Progenitor cell of endocrine pancreas (in vitro differentiated cells): ENCODE measurements around the gene IARS1. TPM values are rescaled to one million over a fixed set of nuclear protein-coding genes. Genes with fewer than 3 reads are reported as not detected.

ENCODE experiments used
- DNase-seq: peaks from one replicate; pipeline ENCODE4 v3.0.0; 2021; ENCODE audit warnings: low spot score; ENCODE audit not compliant: unreplicated experiment
- H3K27ac Mint-ChIP-seq: 2 replicates; pipeline ENCODE4 v1.8.0; 2021; ENCODE audit warnings: mild to moderate bottlenecking, moderate library complexity, mixed read lengths
- H3K27me3 Mint-ChIP-seq: 2 replicates; pipeline ENCODE4 v1.8.0; 2021; ENCODE audit warnings: mixed read lengths
- H3K36me3 Mint-ChIP-seq: 2 replicates; pipeline ENCODE4 v1.8.0; 2022; ENCODE audit warnings: mixed read lengths; ENCODE audit not compliant: insufficient read depth
- H3K4me1 Mint-ChIP-seq: 2 replicates; pipeline ENCODE4 v1.8.0; 2021; ENCODE audit warnings: low read depth, mixed read lengths
- H3K4me3 Mint-ChIP-seq: 2 replicates; pipeline ENCODE4 v1.8.0; 2021; ENCODE audit warnings: low read depth, mild to moderate bottlenecking, moderate library complexity, mixed read lengths
- H3K9me3 Mint-ChIP-seq: 2 replicates; pipeline ENCODE4 v1.8.0; 2021; ENCODE audit warnings: low read depth, mixed read lengths
- CTCF ChIP-seq: fragments of 200-600 bp; sonication (generic); IDR thresholded peaks from one replicate; pipeline ENCODE4 v1.5.0; 2021; ENCODE audit warnings: antibody characterized with exemption, mild to moderate bottlenecking; ENCODE audit not compliant: unreplicated experiment
- total RNA-seq: library from RNA; stranded (reverse); gene quantifications from 2 replicates; pipeline ENCODE4 v1.2.1, GENCODE V29; 2021

The IARS1 gene
- total RNA-seq, 1 donor from 2014 or later: 170 TPM

GRCh38 chr9:92324431-92324830, 30.9 kb upstream of the IARS1 start:
- Mint-ChIP-seq H3K4me1 (peaks cover 15% of the 10 kb centered on the region), H3K9me3 (no peaks in the 10 kb centered on the region), H3K27me3 (no peaks in the 10 kb centered on the region), H3K27ac (peak overlapping the region; percentile 99), H3K4me3 (peak overlapping the region; percentile 97), H3K36me3 (peaks cover 1% of the 10 kb centered on the region)
- TF ChIP-seq CTCF: no peak
- DNase-seq: no peak

GRCh38 chr9:92315456-92315855, 22.0 kb upstream of the IARS1 start:
- no peak for TF ChIP-seq CTCF
- no peak overlapping the region for H3K27ac Mint-ChIP-seq
- no peaks in the 10 kb centered on the region for H3K9me3 Mint-ChIP-seq
- H3K4me3 Mint-ChIP-seq: no peak overlapping the region
- H3K27me3 Mint-ChIP-seq: no peaks in the 10 kb centered on the region
- peaks cover 5% of the 10 kb centered on the region for H3K4me1 Mint-ChIP-seq
- H3K36me3 Mint-ChIP-seq: peaks cover 16% of the 10 kb centered on the region
- DNase-seq: no peak

- no peak overlapping the region for H3K4me3 Mint-ChIP-seq
- no peak for DNase-seq
- no peaks in the 10 kb centered on the region for H3K9me3 Mint-ChIP-seq
- peaks cover 22% of the 10 kb centered on the region for H3K36me3 Mint-ChIP-seq
- no peak overlapping the region for H3K27ac Mint-ChIP-seq
- no peaks in the 10 kb centered on the region for H3K27me3 Mint-ChIP-seq
- peaks cover 5% of the 10 kb centered on the region for H3K4me1 Mint-ChIP-seq
- no peak for TF ChIP-seq CTCF
Measured at GRCh38 chr9:92313624-92314012, 20.1 kb upstream of the IARS1 start.

GRCh38 chr9:92312887-92313623, 19.6 kb upstream of the IARS1 start:
- H3K27ac Mint-ChIP-seq: peak overlapping the region; percentile 9
- peaks cover 25% of the 10 kb centered on the region for H3K36me3 Mint-ChIP-seq
- TF ChIP-seq CTCF: no peak

GRCh38 chr9:92310562-92310961, 17.1 kb upstream of the IARS1 start:
- H3K27me3 Mint-ChIP-seq: no peaks in the 10 kb centered on the region
- DNase-seq: no peak
- H3K9me3 Mint-ChIP-seq: no peaks in the 10 kb centered on the region
- H3K27ac Mint-ChIP-seq: no peak overlapping the region
- no peak overlapping the region for H3K4me3 Mint-ChIP-seq
- H3K36me3 Mint-ChIP-seq: peaks cover 24% of the 10 kb centered on the region
- TF ChIP-seq CTCF: no peak
- H3K4me1 Mint-ChIP-seq: peaks cover 5% of the 10 kb centered on the region

More at GRCh38 chr9:92312887-92313623, 19.6 kb upstream of the IARS1 start:
- no peak for DNase-seq
- Mint-ChIP-seq H3K27me3 (no peaks in the 10 kb centered on the region), H3K4me1 (peaks cover 5% of the 10 kb centered on the region), H3K4me3 (no peak overlapping the region), H3K9me3 (no peaks in the 10 kb centered on the region)
